ENCODE measurements around the gene NFATC1.

The NFATC1 gene

DNA sequence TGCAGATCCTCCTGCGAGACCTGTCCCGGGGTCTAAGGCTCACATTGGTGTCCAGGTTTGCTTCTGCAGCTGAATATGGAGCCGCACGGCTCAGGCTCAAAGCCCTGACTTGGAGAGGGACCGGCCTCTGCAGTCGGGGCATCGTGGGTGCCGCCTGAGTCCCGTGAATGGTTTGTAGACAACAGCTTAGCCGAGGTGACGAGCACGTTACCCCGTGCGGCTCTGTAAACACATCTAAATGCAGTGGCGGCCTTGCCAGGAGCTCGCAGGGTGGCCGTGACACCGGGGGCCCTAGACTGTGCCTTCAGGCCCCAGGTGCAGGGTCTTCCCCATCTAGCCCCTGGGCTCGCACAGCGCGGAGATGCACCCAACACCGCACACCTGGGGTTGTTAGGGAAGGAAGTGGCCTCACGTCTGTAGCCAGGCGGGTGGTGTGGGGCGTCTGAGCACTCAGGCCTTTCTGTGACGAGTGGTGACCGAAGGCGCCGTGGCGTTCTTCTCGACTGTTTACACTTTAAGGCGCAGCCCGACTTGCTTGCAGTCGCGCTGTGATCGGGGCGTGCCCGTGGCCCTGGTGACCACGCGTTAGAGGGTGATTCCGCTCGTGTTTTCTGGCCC, 91.6 kb downstream of the NFATC1 start:
- no peak for ATAC-seq (ENCODE audit: insufficient read depth, low read depth)
- TF ChIP-seq, protein P1, sequence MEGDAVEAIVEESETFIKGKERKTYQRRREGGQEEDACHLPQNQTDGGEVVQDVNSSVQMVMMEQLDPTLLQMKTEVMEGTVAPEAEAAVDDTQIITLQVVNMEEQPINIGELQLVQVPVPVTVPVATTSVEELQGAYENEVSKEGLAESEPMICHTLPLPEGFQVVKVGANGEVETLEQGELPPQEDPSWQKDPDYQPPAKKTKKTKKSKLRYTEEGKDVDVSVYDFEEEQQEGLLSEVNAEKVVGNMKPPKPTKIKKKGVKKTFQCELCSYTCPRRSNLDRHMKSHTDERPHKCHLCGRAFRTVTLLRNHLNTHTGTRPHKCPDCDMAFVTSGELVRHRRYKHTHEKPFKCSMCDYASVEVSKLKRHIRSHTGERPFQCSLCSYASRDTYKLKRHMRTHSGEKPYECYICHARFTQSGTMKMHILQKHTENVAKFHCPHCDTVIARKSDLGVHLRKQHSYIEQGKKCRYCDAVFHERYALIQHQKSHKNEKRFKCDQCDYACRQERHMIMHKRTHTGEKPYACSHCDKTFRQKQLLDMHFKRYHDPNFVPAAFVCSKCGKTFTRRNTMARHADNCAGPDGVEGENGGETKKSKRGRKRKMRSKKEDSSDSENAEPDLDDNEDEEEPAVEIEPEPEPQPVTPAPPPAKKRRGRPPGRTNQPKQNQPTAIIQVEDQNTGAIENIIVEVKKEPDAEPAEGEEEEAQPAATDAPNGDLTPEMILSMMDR (IDR thresholded peaks at IDR 0.05; ENCODE audit: borderline replicate concordance, extremely low read depth, low read length, poor library complexity, severe bottlenecking): no peak
- no peak for TF ChIP-seq EZH2 (IDR thresholded peaks at IDR 0.05; ENCODE audit: borderline replicate concordance, low read depth, low read length, severe bottlenecking)

DNA sequence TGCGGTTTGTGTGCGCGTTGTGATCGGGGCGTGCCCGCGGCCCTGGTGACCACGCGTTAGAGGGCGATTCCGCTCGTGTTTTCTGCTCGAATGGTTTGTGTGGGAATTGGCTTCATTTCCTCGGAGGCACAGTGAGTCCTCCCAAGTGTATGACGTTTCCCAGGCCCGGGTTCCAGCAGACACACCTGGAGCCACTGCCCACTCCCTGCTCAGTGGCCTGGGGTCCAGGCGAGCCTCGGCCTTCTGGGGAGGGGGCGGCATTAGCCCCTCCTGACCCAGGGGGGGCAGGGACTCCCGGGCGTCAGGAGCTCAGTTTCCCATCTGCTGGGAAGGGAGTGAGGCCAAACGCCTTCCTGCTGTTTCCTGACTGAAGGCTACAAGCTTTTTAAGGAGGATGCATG, 92.1 kb downstream of the NFATC1 start:
- Histone ChIP-seq H4K20me1 (ENCODE audit: insufficient read depth, low read length) (no peaks in the 10 kb centered on the region), H3K4me3 (ENCODE audit: low read depth in 1 of 2, low read length in 2 of 2) (no peak overlapping the region), H3K4me2 (ENCODE audit: insufficient read depth, low read length) (no peak overlapping the region), H3K9me3 (ENCODE audit: insufficient read depth, low read length, severe bottlenecking) (no peaks in the 10 kb centered on the region), H2AFZ (ENCODE audit: low read depth, low read length) (no peak overlapping the region), H3K4me1 (ENCODE audit: insufficient read depth, low read length) (no peaks in the 10 kb centered on the region), H3K36me3 (ENCODE audit: insufficient read depth, low read length) (peaks cover 13% of the 10 kb centered on the region), H3K27ac (ENCODE audit: low read length) (no peak overlapping the region), H3K27me3 (ENCODE audit: insufficient read depth, low read length, poor library complexity) (no peaks in the 10 kb centered on the region), H3K79me2 (ENCODE audit: insufficient read depth, low read length) (no peaks in the 10 kb centered on the region), H3K9ac (ENCODE audit: low read depth, low read length) (no peak overlapping the region)
- no peak for TF ChIP-seq EZH2 (IDR thresholded peaks at IDR 0.05; ENCODE audit: borderline replicate concordance, low read depth, low read length, severe bottlenecking)
- TF ChIP-seq, protein P1 (IDR thresholded peaks at IDR 0.05; ENCODE audit: borderline replicate concordance, extremely low read depth, low read length, poor library complexity, severe bottlenecking): no peak
- no peak for DNase-seq
- ATAC-seq (ENCODE audit: insufficient read depth, low read depth): no peak

More for the DNA sequence above, 91.6 kb downstream of the NFATC1 start:
- no peak overlapping the region for H3K4me2 ChIP-seq (ENCODE audit: insufficient read depth, low read length)
- peaks cover 13% of the 10 kb centered on the region for H3K36me3 ChIP-seq (ENCODE audit: insufficient read depth, low read length)
- no peak for DNase-seq
- H3K4me3 ChIP-seq (ENCODE audit: low read depth in 1 of 2, low read length in 2 of 2): no peak overlapping the region
- H3K9me3 ChIP-seq (ENCODE audit: insufficient read depth, low read length, severe bottlenecking): no peaks in the 10 kb centered on the region
- H3K4me1 ChIP-seq (ENCODE audit: insufficient read depth, low read length): no peaks in the 10 kb centered on the region
- H3K9ac ChIP-seq (ENCODE audit: low read depth, low read length): no peak overlapping the region
- H2AFZ ChIP-seq (ENCODE audit: low read depth, low read length): no peak overlapping the region
- no peak overlapping the region for H3K27ac ChIP-seq (ENCODE audit: low read length)
- no peaks in the 10 kb centered on the region for H3K27me3 ChIP-seq (ENCODE audit: insufficient read depth, low read length, poor library complexity)
- no peaks in the 10 kb centered on the region for H3K79me2 ChIP-seq (ENCODE audit: insufficient read depth, low read length)
- no peaks in the 10 kb centered on the region for H4K20me1 ChIP-seq (ENCODE audit: insufficient read depth, low read length)

DNA sequence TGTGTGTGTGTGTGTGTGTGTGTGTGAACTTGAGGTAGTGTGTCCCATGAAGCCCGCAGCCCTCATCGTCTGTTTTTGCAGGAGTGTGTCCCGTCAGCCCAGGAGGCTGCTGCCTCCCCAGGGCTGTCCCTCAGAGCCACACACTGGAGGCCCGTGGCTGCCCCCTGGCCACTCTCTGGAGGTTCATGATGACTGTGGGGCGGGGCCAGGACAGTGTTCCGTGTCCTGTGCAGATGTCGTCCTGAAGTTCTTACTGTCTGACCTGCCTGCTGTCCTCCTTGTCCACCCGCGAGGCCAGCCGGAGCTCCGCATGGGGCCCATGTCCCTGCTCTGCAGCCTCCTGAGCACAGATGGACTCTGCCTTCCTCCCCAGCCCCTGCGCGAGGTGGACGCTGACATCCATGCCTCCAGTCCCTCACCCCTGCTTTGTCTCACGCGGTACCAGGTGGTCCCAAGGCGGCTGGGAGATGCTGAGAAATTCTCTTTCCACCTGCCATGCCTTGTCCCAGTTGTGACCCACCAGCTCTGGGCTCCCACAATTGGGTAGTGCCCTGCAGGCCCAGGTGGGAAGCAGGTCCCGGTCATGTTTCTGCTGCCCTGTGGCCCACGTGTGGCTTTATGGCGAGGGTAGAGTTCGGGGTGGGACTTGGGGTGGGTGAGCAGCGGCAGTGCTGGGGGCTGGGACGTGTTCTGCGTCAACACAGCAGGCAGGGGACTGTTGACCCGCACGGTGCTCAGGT, 92.8 kb downstream of the NFATC1 start:
- no peak for TF ChIP-seq EZH2 (IDR thresholded peaks at IDR 0.05; ENCODE audit: borderline replicate concordance, low read depth, low read length, severe bottlenecking)
- TF ChIP-seq, protein P1 (IDR thresholded peaks at IDR 0.05; ENCODE audit: borderline replicate concordance, extremely low read depth, low read length, poor library complexity, severe bottlenecking): no peak
- Histone ChIP-seq H3K4me1 (ENCODE audit: insufficient read depth, low read length) (no peaks in the 10 kb centered on the region), H3K4me2 (ENCODE audit: insufficient read depth, low read length) (no peak overlapping the region), H3K9ac (ENCODE audit: low read depth, low read length) (no peak overlapping the region), H3K79me2 (ENCODE audit: insufficient read depth, low read length) (no peaks in the 10 kb centered on the region), H3K36me3 (ENCODE audit: insufficient read depth, low read length) (peaks cover 13% of the 10 kb centered on the region), H3K9me3 (ENCODE audit: insufficient read depth, low read length, severe bottlenecking) (no peaks in the 10 kb centered on the region), H3K27ac (ENCODE audit: low read length) (no peak overlapping the region), H3K27me3 (ENCODE audit: insufficient read depth, low read length, poor library complexity) (no peaks in the 10 kb centered on the region), H4K20me1 (ENCODE audit: insufficient read depth, low read length) (no peaks in the 10 kb centered on the region), H2AFZ (ENCODE audit: low read depth, low read length) (no peak overlapping the region), H3K4me3 (ENCODE audit: low read depth in 1 of 2, low read length in 2 of 2) (no peak overlapping the region)
- no peak for DNase-seq
- ATAC-seq (ENCODE audit: insufficient read depth, low read depth): no peak

Measured in DND-41 (cell line).